Bronchial epithelial cell (primary cell): ENCODE results near the gene MALRD1. TPM values are rescaled to one million over a fixed set of nuclear protein-coding genes. Genes with fewer than 3 reads are reported as not detected.

Experiments
- DNase-seq: peaks from one replicate; pipeline ENCODE4 v3.0.0-alpha.2; 2010; ENCODE audit warnings: low read depth
- FAIRE-seq: peaks from 2 replicates; lab custom pipeline; 2011; peaks lifted over from hg19 to GRCh38; lab: Jason Lieb, UNC
- H3K27me3 ChIP-seq: 2 replicates; pipeline ENCODE4 v1.5.1; 2011; ENCODE audit warnings: low read length; ENCODE audit not compliant: control insufficient read depth, insufficient read depth
- H3K36me3 ChIP-seq: 2 replicates; pipeline ENCODE4 v1.5.1; 2011; ENCODE audit warnings: low read length; ENCODE audit not compliant: control insufficient read depth, insufficient read depth
- H3K4me3 ChIP-seq: 2 replicates; pipeline ENCODE4 v1.5.1; 2011; ENCODE audit warnings: mild to moderate bottlenecking, low read depth, low read length, control low read depth
- CTCF ChIP-seq: IDR thresholded peaks from 2 replicates; pipeline ENCODE4 v1.5.1; 2011; ENCODE audit warnings: mild to moderate bottlenecking, moderate library complexity, low read length, control low read depth, inconsistent platforms; ENCODE audit not compliant: insufficient read depth, severe bottlenecking
- total RNA-seq: library from RNA; depleted of rRNA; stranded (reverse); fragments of >200 nt; gene quantifications from 2 replicates; pipeline ENCODE4 v1.2.1, GENCODE V29; 2014

The MALRD1 gene
- total RNA-seq, 1 donor from 2014 or later: not detected

- TF ChIP-seq CTCF: no peak
- FAIRE-seq: no peak
- no peaks in the 10 kb centered on the region for H3K27me3 ChIP-seq
- no peak overlapping the region for H3K4me3 ChIP-seq
- H3K36me3 ChIP-seq: no peaks in the 10 kb centered on the region
- DNase-seq: no peak
Measured at GRCh38 chr10:19710600-19710999, 662.0 kb downstream of the MALRD1 start.

GRCh38 chr10:19713159-19713558 is 664.6 kb downstream of the MALRD1 start:
- Histone ChIP-seq H3K27me3 (no peaks in the 10 kb centered on the region), H3K4me3 (no peak overlapping the region), H3K36me3 (no peaks in the 10 kb centered on the region)
- no peak for TF ChIP-seq CTCF
- DNase-seq (no peak), FAIRE-seq (no peak)

DNA sequence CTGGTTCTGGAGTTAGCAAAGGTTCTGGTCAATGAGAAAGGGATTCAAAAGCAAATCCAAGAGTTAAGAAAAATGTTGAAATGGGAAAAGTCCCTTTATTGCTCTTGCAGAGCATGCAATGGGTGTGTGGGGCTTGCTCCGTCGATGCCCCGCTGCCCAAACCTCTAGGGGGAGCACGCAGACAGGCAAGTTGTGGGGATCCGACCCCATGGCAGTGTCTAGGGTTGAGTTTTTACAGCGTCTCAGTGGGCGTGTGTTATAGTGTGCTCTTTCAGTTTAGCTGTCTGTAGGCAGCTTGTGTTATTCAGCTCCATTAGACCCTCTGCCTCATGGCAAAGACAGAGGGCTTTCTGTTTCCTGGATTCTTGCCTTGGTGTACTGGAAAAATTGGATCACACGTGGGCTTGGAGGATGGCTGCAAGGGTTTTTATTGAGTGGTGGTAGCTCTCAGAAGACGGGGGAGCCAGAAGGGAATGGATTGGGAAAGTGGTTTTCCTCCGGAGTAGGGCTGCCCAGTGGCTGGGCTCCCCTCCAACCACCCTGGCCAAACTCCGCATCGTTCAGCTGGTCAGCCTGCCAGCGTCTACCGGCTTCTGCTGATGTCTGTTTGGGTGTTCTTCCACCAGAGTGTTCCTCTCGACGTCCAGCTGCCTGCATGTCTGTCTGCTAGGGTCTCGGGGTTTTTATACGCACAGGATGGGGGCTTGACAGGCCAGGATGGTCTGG is 665.4 kb downstream of the MALRD1 start:
- no peak for TF ChIP-seq CTCF
- FAIRE-seq: peak; percentile 7

GRCh38 chr10:19719284-19719683 is 670.7 kb downstream of the MALRD1 start:
- FAIRE-seq (no peak), DNase-seq (peak; percentile 11)

More for the DNA sequence above, 665.4 kb downstream of the MALRD1 start:
- Histone ChIP-seq H3K36me3 (no peaks in the 10 kb centered on the region), H3K27me3 (no peaks in the 10 kb centered on the region), H3K4me3 (no peak overlapping the region)
- DNase-seq: no peak

GRCh38 chr10:19724287-19724686 is 675.7 kb downstream of the MALRD1 start:
- FAIRE-seq (no peak), DNase-seq (no peak)
- TF ChIP-seq CTCF: no peak

More at GRCh38 chr10:19719284-19719683, 670.7 kb downstream of the MALRD1 start:
- H3K27me3 ChIP-seq: no peaks in the 10 kb centered on the region
- no peaks in the 10 kb centered on the region for H3K36me3 ChIP-seq
- H3K4me3 ChIP-seq: no peak overlapping the region
- no peak for TF ChIP-seq CTCF

DNA sequence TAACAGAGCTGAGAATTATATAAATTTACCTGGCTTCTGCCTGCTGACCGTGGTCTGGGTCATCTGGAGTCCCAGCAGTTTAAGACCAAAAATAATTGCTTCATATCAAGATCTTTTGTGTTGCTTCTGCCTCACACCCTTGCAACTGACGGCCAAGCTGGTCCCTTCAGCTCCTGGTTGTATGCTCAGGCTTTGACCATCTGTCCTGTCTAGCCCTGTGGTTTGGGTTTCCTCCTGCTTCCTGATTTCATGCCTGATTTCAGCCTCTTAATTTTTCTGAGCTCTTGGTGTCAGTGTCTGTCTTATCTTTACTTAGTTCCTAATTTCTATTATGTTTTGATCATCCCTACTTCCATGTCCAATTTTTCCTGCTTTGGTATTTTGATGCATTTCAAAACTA is 679.8 kb downstream of the MALRD1 start:
- Histone ChIP-seq H3K27me3 (no peaks in the 10 kb centered on the region), H3K4me3 (no peak overlapping the region), H3K36me3 (no peaks in the 10 kb centered on the region)
- FAIRE-seq (no peak), DNase-seq (no peak)
- no peak for TF ChIP-seq CTCF

More at GRCh38 chr10:19724287-19724686, 675.7 kb downstream of the MALRD1 start:
- H3K36me3 ChIP-seq: no peaks in the 10 kb centered on the region
- H3K4me3 ChIP-seq: no peak overlapping the region
- no peaks in the 10 kb centered on the region for H3K27me3 ChIP-seq
